ENCODE results near the gene MAPK8.

DNA sequence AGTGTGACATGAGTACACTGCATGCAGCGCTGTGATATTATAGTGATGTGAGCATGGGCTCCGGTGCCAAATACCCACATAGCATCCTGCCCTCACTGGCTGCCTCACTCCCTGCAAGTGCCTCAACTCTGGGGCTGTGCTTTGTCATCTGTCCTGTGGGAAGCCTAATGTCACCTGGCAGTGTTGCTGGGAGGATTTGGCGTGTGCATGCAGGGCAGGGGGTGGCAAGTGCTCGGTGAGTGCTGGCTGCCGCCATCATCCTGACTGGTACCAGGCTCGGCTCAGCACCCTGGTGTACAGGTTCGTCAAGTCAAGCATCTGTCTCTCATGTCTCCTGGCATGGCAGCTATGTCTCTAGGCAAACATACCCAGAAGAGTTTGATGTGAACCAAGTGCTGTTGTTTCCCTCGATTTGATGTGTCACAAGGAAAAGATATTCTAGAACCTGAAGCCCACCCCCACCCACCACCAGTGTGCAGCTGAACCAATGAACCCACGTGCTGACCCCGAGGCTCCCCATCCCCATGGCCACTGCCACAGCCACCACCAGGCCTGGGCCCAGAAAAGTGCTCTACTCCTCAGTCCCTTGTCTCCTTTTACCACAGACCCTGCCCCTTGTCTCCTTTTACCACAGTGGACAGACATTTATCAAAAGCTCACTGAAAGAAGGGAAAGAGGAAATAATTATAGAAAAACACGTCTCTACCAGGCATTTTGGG lies 135.8 kb downstream of the MAPK8 start:
- no peak for TF ChIP-seq EZH2 (IDR thresholded peaks at IDR 0.05; ENCODE audit: borderline replicate concordance, low read depth, low read length, severe bottlenecking)
- TF ChIP-seq CTCF (IDR thresholded peaks at IDR 0.05; ENCODE audit: borderline replicate concordance, extremely low read depth, low read length, poor library complexity, severe bottlenecking) = no peak

All from DND-41 (cell line).